ENCODE measurements around the gene NGEF.

GRCh38 chr2:233059547-233059796 lies 46.4 kb upstream of the NGEF start:
- TF ChIP-seq CTCF (IDR thresholded peaks at IDR 0.05): no peak
- no peak for TF ChIP-seq ZFX (IDR thresholded peaks at IDR 0.05; ENCODE audit: borderline replicate concordance)

Data from 22Rv1 (cell line).